GM19193 (cell line): ENCODE results near the gene ECSCR.

Experiments used
- POLR2A ChIP-seq: IDR thresholded peaks from 4 replicates; pipeline ENCODE4 v1.6.1; 2011; ENCODE audit not compliant: insufficient read depth, insufficient read length; ENCODE audit errors: extremely low read depth

Gene ECSCR

DNA sequence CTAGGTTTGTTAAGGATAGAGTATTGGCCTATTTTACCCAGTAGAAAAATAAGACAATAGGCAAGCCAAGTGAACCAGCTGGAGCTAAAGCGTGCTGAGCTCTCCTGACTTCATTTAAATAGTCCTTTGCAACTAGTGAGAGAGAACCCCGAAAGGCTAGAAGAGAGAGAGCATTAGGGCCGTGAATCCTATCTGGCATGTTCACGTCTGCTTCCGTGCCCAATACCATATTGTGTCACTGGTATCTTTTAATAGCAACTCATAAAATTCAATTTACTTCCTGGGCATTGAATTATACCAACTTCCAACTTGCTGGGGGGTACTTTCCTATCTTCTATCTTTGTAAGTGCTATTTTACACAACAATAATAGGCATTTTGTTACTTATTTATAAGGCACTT, 37.0 kb downstream of the ECSCR start:
- TF ChIP-seq POLR2A, result no peak

DNA sequence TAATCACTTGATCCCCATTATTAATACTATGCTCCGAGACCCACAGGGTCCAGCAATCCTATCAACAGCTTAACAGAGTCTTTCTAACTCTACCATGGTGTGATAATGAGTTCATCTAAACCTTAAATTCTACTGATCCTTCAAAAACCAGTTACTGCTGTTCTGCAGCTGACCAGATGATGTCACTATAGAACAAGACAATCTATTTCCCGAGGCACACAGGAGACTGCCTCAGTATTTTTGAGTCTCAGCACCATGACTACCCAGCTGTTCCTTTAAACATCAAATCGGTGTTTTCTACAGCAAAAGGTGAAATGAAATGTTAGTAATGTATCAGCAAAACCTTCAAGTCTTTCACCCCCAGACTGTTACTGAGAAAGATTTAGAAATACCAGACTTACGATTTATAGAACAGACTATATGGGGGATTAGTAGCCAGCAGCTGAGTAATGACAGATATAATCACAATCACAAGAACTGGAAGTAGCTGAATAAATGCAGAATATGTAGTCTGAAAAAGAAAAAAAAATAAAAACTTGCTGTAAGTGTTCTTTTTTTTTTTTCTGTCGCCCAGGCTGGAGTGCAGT, 40.1 kb downstream of the ECSCR start:
- TF ChIP-seq POLR2A, result no peak

DNA sequence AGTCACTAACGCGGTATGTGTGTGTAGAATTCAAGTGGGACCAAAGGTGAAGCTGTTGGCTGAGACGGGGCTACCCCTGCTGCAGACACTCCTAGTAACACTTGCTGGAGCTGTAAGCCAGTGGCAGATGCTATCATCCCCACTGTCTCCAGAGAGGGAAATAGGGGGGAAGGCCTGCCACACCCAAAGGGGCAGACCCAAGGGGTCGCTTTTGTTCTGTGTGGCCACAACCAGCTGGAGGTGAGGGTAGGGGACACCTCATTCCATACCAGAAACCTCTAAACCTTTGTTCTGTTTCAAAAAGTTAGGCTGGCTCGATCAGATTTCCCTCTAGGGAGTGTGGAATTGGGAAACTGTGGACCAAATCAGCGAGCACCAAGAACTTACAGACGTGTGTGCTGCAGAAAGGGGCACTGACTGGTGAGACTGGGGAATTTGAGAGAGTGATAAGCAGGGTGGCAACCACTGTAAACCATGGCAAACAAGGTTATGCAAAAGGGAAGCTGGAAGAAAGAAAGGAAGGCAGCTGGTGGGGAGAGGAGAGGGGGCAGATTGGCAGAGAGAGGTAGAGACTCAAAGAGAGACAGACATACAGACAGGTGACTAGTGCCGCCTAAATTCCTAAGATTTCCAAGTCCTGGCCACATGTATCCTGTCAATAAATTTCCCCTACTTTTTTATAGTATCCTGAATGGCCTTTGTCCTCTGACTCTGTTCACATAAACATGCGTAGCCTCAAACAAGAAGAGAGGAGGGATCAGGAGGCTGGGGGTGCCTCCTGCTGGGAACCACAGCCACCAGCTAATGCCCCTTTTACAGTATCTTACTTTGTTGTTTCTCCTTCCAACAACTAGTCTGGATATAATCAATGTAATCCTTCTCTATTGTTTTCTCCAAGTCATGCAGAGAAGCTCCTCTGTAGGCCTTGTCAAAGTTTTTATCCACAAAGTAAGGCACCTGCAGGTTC, 43.0 kb downstream of the ECSCR start:
- TF ChIP-seq POLR2A, result no peak

DNA sequence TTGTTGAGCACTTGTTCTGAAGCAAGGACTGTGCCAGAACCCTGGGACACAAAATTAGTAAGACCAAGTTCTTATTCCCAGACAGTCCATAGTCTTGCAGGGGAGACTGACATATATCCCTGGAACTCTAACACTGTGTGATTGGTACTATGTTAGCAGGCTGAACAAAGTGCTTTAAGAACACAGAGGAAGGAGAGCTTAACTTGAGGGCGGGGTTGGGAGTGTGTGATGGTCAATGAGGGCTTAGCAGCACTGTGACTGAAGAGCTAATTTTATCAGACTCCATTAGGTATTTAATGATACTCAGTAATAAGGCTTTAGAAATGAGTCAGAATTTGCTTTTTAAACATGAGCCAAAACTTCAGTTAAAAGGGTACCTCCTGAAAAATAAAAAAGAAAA, 43.8 kb downstream of the ECSCR start:
- TF ChIP-seq POLR2A, result no peak

DNA sequence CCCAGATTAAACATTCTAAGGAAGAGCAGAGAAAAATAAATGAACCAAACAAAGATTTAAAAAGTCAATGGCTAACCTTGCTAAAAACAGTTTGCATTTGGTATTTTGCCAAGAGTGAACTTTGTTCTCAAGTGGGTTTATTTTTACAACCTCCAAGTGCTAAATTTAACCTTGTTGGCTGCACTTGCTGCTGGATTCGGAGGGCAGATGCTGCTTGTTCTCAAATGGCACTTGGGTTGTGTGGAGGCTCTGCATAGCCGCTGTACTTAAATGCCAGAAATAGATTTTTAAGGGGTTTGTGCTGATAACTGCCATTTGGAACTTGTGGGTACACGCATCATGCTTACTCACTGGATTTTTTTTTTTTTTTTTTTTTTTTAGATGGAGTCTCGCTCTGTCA, 45.3 kb downstream of the ECSCR start:
- TF ChIP-seq POLR2A, result no peak

DNA sequence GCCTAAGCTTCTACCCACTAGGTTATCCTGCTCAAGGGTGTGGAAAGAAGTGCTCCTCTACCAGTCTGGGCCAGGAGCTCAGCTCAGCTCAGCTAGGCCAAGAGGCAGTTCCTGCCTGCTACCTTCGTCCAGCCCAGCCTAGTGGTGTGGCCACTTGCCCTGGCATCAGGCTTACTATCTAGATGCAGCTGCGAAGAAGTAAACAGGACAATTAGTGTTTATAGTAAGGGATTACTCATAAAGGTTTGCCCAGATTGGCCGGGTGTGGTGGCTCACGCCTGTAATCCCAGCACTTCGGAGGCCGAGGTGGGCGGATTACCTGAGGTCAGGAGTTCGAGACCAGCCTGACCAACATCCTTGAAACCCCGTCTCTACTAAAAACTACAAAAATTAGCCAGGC, 45.9 kb downstream of the ECSCR start:
- TF ChIP-seq POLR2A, result no peak

DNA sequence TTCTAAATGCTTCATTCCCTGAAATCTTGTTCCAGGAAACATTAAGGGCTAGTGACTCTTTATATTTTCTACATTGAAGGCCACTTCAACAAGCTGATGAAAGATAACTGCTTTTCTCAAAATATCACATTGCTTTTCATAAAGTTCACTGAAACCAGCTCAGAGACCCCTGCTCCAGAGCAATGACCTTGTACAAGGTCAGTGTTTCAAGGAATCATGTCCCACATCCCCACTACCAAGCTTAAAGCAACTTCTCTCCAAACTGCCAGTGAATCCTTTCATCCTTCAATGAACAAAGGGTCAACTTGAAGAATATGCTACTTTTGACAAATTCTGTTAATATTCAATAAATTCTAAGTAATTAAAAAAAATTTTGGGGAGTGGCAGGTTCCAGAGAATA, 46.7 kb downstream of the ECSCR start:
- TF ChIP-seq POLR2A, result no peak

DNA sequence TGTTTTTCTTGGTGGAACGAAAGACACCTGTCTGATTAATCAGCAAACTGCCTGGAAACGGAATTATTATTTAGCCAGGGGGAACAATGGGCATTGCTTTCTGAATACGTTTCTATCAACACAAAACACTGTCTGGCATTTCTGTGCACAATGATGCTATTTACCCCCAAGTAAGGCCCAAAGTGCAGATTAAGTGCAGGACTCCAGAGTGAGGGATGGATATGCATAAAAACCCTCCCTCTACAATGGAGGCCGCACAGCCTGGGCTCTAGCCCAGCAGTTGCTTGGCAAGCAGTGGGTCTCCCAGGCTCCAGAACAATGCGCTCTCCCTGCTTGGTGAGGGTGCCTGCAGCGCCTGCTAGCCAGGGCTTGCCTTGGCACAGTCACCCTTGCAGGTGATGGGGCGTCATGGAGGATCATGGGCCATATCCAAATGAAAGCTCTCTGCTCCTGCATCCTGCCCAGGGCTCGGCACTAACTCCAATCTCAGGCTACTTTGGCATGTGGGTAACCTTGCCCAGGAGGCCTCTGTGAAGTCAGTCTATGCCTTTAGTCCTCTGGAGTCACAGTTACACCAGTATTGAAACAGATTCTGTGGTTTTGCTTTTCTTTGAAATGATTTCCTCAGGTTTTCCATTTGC, 47.2 kb downstream of the ECSCR start:
- no peak for TF ChIP-seq POLR2A

DNA sequence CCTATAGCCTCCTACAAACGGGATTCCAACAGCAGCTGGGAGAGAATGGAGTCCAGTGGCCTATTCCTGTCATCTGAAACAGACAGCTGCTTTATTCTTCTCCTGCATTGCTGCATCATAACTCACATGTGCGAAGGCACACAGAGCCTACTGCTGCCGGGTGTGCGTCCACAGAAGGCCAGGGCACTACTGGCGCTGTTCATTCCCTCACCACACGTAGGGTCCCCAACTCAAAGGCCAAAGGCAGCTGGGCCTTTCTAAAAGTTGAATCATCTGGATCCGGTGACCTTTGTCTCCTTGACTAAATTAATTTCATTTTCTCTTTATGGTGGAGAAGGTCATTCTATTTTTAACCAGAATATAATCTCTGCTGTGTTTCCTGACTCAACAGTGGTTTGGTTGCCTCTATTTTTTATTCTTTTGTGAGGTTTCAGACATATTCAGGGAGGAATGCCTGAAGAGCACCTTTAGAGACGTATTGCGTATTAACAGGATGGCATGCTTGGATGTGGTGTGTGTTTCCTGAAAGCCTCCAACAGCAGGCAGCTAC, 47.9 kb downstream of the ECSCR start:
- no peak for TF ChIP-seq POLR2A

DNA sequence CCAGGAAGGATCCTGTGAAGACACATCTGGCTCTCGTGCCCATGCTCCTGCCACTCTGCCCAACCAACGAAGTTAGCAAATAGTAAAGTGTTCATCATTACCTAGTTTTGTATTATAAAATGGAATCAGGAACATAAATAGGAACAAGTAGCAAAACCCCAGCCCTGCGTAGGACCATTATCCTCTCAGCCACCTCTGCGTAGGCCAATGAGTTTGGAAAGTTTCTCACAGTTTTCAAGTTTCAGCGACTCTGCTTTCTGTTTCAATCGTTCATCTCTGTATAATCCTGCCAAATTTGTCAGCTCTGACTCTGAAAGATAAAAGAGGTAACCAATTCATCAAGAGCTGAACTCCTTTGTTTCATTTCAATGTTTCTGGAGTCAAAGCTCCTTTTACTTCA, 48.6 kb downstream of the ECSCR start:
- TF ChIP-seq POLR2A, result no peak

DNA sequence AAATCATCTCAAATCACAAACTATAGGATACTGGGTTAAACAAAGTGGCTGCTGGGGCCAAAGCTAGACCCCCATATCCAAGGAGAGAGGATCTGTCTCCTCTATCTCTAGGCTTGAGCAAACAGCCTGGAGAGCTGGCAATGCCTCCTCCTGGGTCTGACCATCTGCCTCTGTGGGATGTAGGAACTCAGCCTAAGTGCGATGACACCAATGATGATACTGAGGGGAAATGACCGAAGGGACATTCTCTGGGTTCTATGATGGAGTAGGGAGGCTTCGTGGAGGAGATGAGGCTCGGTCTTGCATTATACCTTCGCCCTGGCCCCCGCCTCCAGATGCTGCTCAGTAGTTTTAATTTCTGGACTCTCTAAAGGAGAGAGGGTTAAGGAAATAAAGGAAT, 49.4 kb downstream of the ECSCR start:
- TF ChIP-seq POLR2A, result no peak

DNA sequence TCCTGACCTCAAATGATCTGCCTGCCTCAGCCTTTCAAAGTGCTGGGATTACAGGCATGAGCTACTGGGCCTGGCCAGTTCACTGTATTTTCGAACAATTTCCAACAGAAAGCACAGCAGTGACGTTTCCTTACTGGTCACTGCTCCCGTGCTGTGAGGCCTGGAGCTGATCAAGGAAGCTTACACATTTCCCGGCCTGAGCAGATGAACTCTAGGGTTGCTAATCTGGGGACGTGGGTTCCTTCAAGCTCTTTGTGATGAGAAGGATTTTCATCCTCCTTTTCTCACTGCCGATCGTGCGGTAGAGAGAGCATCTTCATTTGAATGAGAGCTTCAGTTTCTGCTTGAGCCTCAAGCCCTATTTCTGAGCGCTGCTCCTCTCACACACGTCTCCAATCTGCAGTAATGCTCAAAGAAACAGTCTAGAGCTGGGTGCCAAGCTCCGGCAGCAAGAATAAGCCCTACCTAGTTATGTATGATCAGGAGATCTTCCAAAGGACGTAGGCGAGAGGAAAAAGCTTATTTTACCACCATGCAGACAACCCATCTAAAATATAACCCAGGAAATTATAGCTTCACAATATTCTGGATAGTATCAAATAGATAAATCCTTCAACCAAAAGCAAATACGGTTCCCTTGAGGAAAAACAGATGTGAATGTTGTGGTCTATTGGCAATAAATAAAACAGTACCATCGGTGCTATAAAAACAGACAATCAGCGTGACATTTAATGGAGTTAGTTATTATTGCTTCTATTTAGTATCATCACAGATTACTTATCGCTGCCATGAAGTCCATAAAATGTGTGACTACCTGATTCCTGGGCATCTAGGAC, 51.3 kb downstream of the ECSCR start:
- TF ChIP-seq POLR2A, result no peak

DNA sequence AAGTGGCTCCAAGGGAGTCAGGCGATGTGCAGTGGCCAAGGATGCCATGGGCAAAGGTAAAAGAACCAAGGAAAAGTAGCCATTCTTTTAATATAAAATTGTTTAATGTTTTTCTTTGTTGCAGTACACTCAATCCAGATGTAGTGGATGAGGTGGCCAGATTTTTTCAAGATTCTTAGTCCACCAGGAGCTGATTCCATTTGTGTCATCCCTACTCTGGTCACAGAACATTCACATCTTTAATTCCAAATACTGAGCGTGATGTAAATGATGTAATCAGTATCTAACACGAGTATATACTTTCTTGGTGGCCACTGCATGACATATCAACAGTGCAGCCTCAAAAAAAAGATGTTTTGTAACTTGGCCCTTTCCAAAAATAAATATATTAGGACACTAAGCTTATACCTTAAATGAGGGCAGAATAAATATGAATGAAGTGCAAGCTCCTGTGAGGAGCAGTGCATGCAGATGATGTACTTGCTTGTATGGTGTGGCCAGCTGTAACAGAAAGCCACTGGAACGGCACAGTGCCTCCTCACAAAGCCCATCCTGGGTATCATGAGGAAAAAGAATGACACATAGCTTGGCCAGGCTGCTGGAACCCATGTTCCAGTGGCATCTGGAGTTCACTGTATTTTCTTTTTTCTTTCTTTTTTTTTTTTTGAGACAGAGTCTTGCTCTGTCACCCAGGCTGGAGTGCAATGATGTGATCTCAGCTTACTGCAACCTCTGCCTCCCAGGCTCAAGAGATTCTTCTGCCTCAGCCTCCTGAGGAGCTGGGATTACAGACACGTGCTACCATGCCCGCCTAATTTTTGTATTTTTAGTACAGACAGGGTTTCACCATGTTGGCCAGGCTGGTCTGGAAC, 52.2 kb downstream of the ECSCR start:
- TF ChIP-seq POLR2A, result no peak

DNA sequence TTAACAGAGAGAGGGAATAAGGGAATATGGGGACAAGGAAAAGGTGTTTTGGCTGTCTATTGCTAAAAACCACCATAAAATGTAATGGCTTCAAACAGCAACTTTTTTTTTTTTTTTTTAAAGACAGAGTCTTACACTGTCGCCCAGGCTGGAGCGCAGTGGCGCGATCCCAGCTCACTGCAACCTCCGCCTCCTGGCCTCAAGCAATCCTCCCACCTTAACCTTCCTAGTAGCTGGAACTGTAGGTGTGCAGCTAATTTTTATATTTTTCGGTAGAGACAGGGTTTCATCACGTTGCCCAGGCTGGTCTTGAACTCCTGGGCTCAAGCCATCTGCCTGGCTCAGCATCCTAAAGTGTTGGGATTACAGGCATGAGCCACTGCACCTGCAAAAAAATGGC, 54.4 kb downstream of the ECSCR start:
- TF ChIP-seq POLR2A, result no peak
